Naive thymus-derived CD4-positive, alpha-beta T cell (primary cell): Measurements from ENCODE around the gene MORC4. TPM values are rescaled to one million over a fixed set of nuclear protein-coding genes. Genes with fewer than 3 reads are reported as not detected.

ENCODE experiments used
- ATAC-seq: fragments of 150-1000 bp; cut with Tn5 transposase; 2 replicates; pipeline ENCODE4 v1.10.0; 2021; ENCODE audit warnings: mild to moderate bottlenecking, moderate library complexity
- CTCF ChIA-PET: fragments of 350-600 bp; sonication (Branson Sonifier 250); formaldehyde crosslinking; loops from one replicate; lab custom pipeline; 2021; ENCODE audit warnings: antibody characterized with exemption; lab: Charles Lee
- POLR2A ChIA-PET: fragments of 350-600 bp; sonication (Branson Sonifier 250); formaldehyde crosslinking; loops from one replicate; lab custom pipeline; 2021; ENCODE audit warnings: antibody characterized with exemption, inconsistent platforms; lab: Charles Lee
- DNase-seq, 9 donors: peaks; one replicate each; pipeline versions ENCODE4 v3.0.0 to v3.0.0-alpha.2; 2020 to 2022; ENCODE audit warnings: mixed read lengths in 1 of 9
- H3K27ac ChIP-seq: one replicate; pipeline ENCODE4 v1.7.0; 2013; ENCODE audit warnings: mild to moderate bottlenecking, low read depth, low read length, moderate library complexity
- H3K27me3 ChIP-seq, 2 donors: one replicate each; pipeline ENCODE4 v1.7.0; 2013; ENCODE audit warnings: low read length in 2 of 2, mild to moderate bottlenecking in 2 of 2, moderate library complexity in 2 of 2; ENCODE audit not compliant: control insufficient read depth in 2 of 2, insufficient read depth in 2 of 2
- H3K36me3 ChIP-seq, 3 experiments: 1 replicate in 2 of 3; 2 replicates in 1 of 3; pipeline ENCODE4 v1.7.0; 2013; ENCODE audit warnings: low read length in 3 of 3, mild to moderate bottlenecking in 3 of 3, moderate library complexity in 1 of 3; ENCODE audit not compliant: insufficient read depth in 3 of 3, control insufficient read depth in 2 of 3
- H3K4me1 ChIP-seq, 2 donors: one replicate each; pipeline ENCODE4 v1.7.0; 2013; ENCODE audit warnings: low read length in 2 of 2, mild to moderate bottlenecking in 2 of 2, moderate library complexity in 1 of 2; ENCODE audit not compliant: control insufficient read depth in 2 of 2, insufficient read depth in 2 of 2
- H3K4me3 ChIP-seq: 2 replicates; pipeline ENCODE4 v1.7.0; 2013; ENCODE audit warnings: mild to moderate bottlenecking, low read length
- H3K9me3 ChIP-seq, 3 experiments: 1 replicate in 2 of 3; 2 replicates in 1 of 3; pipeline ENCODE4 v1.7.0; 2013; ENCODE audit warnings: low read length in 3 of 3; ENCODE audit not compliant: control insufficient read depth in 2 of 3
- H3K27ac Mint-ChIP-seq, 9 donors: one replicate each; pipeline ENCODE4 v1.8.0; 2020 to 2022; ENCODE audit warnings: mixed read lengths in 9 of 9, mild to moderate bottlenecking in 8 of 9, moderate library complexity in 5 of 9, inconsistent platforms in 2 of 9
- H3K27me3 Mint-ChIP-seq, 5 donors: one replicate each; pipeline ENCODE4 v1.8.0; 2021 to 2022; ENCODE audit warnings: mixed read lengths in 5 of 5, mild to moderate bottlenecking in 1 of 5
- H3K36me3 Mint-ChIP-seq, 5 donors: one replicate each; pipeline ENCODE4 v1.8.0; 2020 to 2022; ENCODE audit warnings: mixed read lengths in 5 of 5, mild to moderate bottlenecking in 3 of 5, inconsistent platforms in 1 of 5
- H3K4me1 Mint-ChIP-seq, 7 donors: one replicate each; pipeline ENCODE4 v1.8.0; 2020 to 2022; ENCODE audit warnings: mixed read lengths in 7 of 7, mild to moderate bottlenecking in 3 of 7, inconsistent platforms in 1 of 7
- H3K4me3 Mint-ChIP-seq, 10 donors: one replicate each; pipeline ENCODE4 v1.8.0; 2020 to 2022; ENCODE audit warnings: mild to moderate bottlenecking in 10 of 10, mixed read lengths in 10 of 10, moderate library complexity in 6 of 10, inconsistent platforms in 2 of 10
- H3K9me3 Mint-ChIP-seq, 11 donors: one replicate each; pipeline ENCODE4 v1.8.0; 2020 to 2022; ENCODE audit warnings: mixed read lengths in 11 of 11, mild to moderate bottlenecking in 4 of 11, inconsistent platforms in 1 of 11, moderate library complexity in 1 of 11
- intact Hi-C, 2 donors: fragments of 100-400 bp; cut with micrococcal nuclease; formaldehyde crosslinking; loops; one replicate each; pipeline ENCODE4 v1.15.1; 2023
- polyA plus RNA-seq, 2 donors: library from polyadenylated mRNA; unstranded; fragments of 300-500 nt; fragmentation: Illumina TruSeq; gene quantifications; one replicate each; pipeline ENCODE4 v1.2.3, GENCODE V29; 2021
- total RNA-seq, 6 experiments: library from RNA in 5 of 6; stranded (reverse) in 5 of 6; gene quantifications; 1 replicate in 5 of 6; 2 replicates in 1 of 6; pipeline ENCODE4 v1.2.3 and lab custom pipeline; 2021 to 2026

MORC4 gene
- total and polyA plus RNA-seq, 7 experiments from 2014 or later: 5.9 to 12.7 (median 8.3) TPM

DNA sequence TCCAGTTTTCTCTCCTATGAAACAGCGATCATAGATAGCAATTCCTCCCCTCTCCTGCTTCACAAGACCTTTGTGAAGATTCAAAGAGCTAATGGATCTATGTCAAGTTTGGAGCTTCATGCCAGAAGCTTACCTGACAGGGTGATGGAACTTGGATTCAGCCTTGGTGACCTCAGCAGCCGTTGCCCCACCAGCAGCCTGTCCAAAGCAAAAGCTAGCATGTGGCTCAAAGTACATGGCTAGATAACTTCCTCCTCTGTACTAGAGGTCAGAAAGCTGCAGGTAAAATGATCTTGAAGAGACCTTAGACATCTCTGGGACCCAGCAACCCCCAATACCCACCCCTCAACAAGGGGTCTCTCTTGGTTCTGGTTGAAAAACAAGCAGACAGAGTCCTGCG, 98.7 kb downstream of the MORC4 start:
- H3K27me3 Mint-ChIP-seq: no peaks in the 10 kb centered on the region
- H3K4me1 Mint-ChIP-seq: no peaks in the 10 kb centered on the region
- CTCF ChIA-PET: no interaction called here
- Histone ChIP-seq H3K9me3 (no peaks in the 10 kb centered on the region), H3K4me1 (no peaks in the 10 kb centered on the region), H3K27ac (no peak overlapping the region), H3K27me3 (no peaks in the 10 kb centered on the region), H3K4me3 (no peak overlapping the region), H3K36me3 (no peaks in the 10 kb centered on the region)
- ATAC-seq (no peak), DNase-seq (no peak)
- no peak overlapping the region for H3K4me3 Mint-ChIP-seq
- H3K36me3 Mint-ChIP-seq: no peaks in the 10 kb centered on the region
- intact Hi-C loops: no loop called here
- H3K27ac Mint-ChIP-seq: no peak overlapping the region
- H3K9me3 Mint-ChIP-seq: no peaks in the 10 kb centered on the region
- POLR2A ChIA-PET: interaction anchor here (0.6 kb wide), 1 partner anchor 389 kb away, joined by 3 read pairs; no protein-coding TSS in a partner anchor

DNA sequence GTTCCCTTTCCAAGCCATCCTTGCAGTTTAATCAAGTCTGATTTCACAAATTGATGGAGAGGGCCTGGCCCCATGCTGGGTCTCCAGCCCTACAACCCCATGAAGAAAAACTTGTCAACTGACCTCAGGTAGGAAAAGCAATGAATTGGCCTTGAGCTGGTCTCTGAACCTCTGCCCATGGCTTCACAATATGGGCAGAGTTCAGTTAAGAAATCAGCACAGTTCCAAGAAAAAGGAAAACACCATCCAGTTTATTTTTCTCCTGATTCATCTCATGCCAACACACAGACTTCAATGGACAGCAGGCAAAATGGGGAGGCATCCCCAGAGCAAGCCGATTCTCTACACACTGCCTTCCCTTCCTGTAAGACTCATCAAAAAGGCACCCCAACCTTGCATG, 100.2 kb downstream of the MORC4 start:
- H3K27me3 Mint-ChIP-seq: no peaks in the 10 kb centered on the region
- H3K27ac Mint-ChIP-seq: peak overlapping the region in 1 of 9 donors; percentile 22
- DNase-seq (no peak), ATAC-seq (no peak)
- POLR2A ChIA-PET: no interaction called here
- H3K36me3 Mint-ChIP-seq: no peaks in the 10 kb centered on the region
- no peak overlapping the region for H3K4me3 Mint-ChIP-seq
- Histone ChIP-seq H3K4me1 (no peaks in the 10 kb centered on the region), H3K9me3 (no peaks in the 10 kb centered on the region), H3K27ac (no peak overlapping the region), H3K27me3 (no peaks in the 10 kb centered on the region), H3K4me3 (no peak overlapping the region), H3K36me3 (no peaks in the 10 kb centered on the region)
- CTCF ChIA-PET: interaction anchor here (0.7 kb wide), 1 partner anchor 12 kb away, joined by 4 read pairs; no protein-coding TSS in a partner anchor
- no peaks in the 10 kb centered on the region for H3K4me1 Mint-ChIP-seq
- no peaks in the 10 kb centered on the region for H3K9me3 Mint-ChIP-seq
- intact Hi-C loops: loop anchor here (2.0 to 10.0 kb wide), 5 partner anchors 53 to 1172 kb away; no protein-coding TSS in a partner anchor

DNA sequence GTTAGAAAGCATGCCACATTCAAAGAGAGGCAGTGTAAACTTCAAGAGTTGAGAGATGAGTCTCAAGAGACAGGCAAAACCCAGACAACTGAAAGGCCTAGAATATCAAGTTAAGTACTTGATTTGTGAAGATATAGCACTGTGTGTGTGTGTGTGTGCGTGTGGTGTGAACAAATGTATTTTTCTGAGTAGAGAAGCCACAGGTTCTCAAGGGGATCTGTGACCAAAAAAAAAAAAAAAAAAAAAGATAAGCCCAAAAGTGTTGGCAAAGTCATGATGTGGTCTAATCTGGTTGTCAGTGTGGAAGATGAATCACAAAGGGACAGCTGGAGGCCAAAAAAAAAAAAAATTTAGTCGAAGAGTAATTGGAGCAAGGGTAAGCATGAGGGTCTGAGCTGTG, 100.7 kb downstream of the MORC4 start:
- Histone ChIP-seq H3K27ac (no peak overlapping the region), H3K9me3 (no peaks in the 10 kb centered on the region), H3K4me1 (no peaks in the 10 kb centered on the region), H3K36me3 (no peaks in the 10 kb centered on the region), H3K27me3 (no peaks in the 10 kb centered on the region), H3K4me3 (no peak overlapping the region)
- no peaks in the 10 kb centered on the region for H3K9me3 Mint-ChIP-seq
- no peaks in the 10 kb centered on the region for H3K36me3 Mint-ChIP-seq
- CTCF ChIA-PET: interaction anchor here (0.7 to 1.3 kb wide), 4 partner anchors 7 to 61 kb away, joined by 3 to 5 read pairs (median 4); no protein-coding TSS in a partner anchor
- intact Hi-C loops: loop anchor here (2.0 to 10.0 kb wide), 5 partner anchors 54 to 1173 kb away; no protein-coding TSS in a partner anchor
- POLR2A ChIA-PET: no interaction called here
- DNase-seq (no peak), ATAC-seq (no peak)
- H3K27me3 Mint-ChIP-seq: no peaks in the 10 kb centered on the region
- H3K4me3 Mint-ChIP-seq: no peak overlapping the region
- H3K27ac Mint-ChIP-seq: peak overlapping the region in 1 of 9 donors; percentile 27
- no peaks in the 10 kb centered on the region for H3K4me1 Mint-ChIP-seq

DNA sequence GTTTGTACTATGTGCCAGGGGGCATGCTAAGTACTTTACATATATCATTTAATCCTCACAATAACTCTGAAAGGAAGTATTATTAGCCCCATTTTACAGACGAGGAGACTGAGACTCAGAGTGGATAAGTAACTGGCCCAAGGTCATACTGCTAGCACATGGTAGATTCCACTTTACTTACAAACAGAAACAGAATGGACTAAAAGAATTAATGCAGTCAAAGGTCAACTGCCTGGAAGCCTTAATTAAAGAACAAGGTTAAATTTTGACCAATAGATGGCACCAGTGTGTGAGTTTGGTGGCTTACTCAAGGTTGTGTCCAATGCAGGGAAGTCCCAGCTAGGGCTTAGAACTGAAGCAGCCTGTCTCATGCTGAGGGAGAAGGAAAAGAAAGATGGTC, 101.5 kb downstream of the MORC4 start:
- H3K36me3 Mint-ChIP-seq: no peaks in the 10 kb centered on the region
- H3K4me3 Mint-ChIP-seq: no peak overlapping the region
- ATAC-seq (peak; percentile 71), DNase-seq (peak in 7 of 9 donors; percentile 5 to 42 (median 36))
- Histone ChIP-seq H3K27me3 (no peaks in the 10 kb centered on the region), H3K36me3 (no peaks in the 10 kb centered on the region), H3K4me3 (no peak overlapping the region), H3K27ac (no peak overlapping the region), H3K9me3 (no peaks in the 10 kb centered on the region), H3K4me1 (no peaks in the 10 kb centered on the region)
- H3K9me3 Mint-ChIP-seq: no peaks in the 10 kb centered on the region
- no peaks in the 10 kb centered on the region for H3K27me3 Mint-ChIP-seq
- H3K4me1 Mint-ChIP-seq: no peaks in the 10 kb centered on the region
- intact Hi-C loops: loop anchor here (1.0 to 10.0 kb wide), 8 partner anchors 54 to 1174 kb away; partner anchors contain the start of gene NCBP2L (in 2 of the 2)
- H3K27ac Mint-ChIP-seq: no peak overlapping the region
- ChIA-PET POLR2A (no interaction called here), CTCF (interaction anchor here (0.8 to 1.7 kb wide), 8 partner anchors 8 to 879 kb away, joined by 3 to 5 read pairs (median 4); no protein-coding TSS in a partner anchor)

DNA sequence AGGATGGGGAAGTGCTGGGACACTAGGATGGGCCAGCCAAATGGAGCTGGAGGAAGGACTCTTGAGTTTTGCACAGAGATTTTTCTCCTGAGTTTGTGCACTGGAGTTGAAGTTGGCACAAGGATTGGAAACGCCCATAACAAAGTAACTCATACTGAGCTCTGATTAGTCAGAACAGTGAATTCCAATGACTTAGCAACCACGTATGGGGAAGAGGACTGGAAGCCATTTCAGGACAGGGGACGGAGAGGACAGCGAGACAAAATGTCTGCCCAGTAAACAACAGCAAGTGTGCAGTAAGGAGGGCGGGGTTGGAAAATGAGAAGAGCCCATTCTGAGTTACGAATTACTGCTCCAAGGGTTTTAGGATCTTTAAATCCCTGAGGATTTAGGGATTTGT, 102.8 kb downstream of the MORC4 start:
- H3K4me1 Mint-ChIP-seq: no peaks in the 10 kb centered on the region
- no peak overlapping the region for H3K27ac ChIP-seq
- H3K27me3 ChIP-seq: no peaks in the 10 kb centered on the region
- no peaks in the 10 kb centered on the region for H3K4me1 ChIP-seq
- no peak overlapping the region for H3K4me3 ChIP-seq
- H3K9me3 Mint-ChIP-seq: no peaks in the 10 kb centered on the region
- no peaks in the 10 kb centered on the region for H3K9me3 ChIP-seq
- H3K4me3 Mint-ChIP-seq: no peak overlapping the region
- H3K36me3 ChIP-seq: no peaks in the 10 kb centered on the region
- CTCF ChIA-PET: interaction anchor here (0.6 to 1.7 kb wide), 5 partner anchors 23 to 880 kb away, joined by 3 to 6 read pairs (median 4); no protein-coding TSS in a partner anchor
- intact Hi-C loops: loop anchor here in 1 of 2 donors (5.0 to 10.0 kb wide), 4 partner anchors 128 to 1175 kb away; no protein-coding TSS in a partner anchor
- H3K27ac Mint-ChIP-seq: no peak overlapping the region
- no peaks in the 10 kb centered on the region for H3K36me3 Mint-ChIP-seq
- no peak for ATAC-seq
- POLR2A ChIA-PET: no interaction called here
- peaks cover 0 to 3% (median 0%) of the 10 kb centered on the region in 5 donors for H3K27me3 Mint-ChIP-seq
- DNase-seq: no peak

DNA sequence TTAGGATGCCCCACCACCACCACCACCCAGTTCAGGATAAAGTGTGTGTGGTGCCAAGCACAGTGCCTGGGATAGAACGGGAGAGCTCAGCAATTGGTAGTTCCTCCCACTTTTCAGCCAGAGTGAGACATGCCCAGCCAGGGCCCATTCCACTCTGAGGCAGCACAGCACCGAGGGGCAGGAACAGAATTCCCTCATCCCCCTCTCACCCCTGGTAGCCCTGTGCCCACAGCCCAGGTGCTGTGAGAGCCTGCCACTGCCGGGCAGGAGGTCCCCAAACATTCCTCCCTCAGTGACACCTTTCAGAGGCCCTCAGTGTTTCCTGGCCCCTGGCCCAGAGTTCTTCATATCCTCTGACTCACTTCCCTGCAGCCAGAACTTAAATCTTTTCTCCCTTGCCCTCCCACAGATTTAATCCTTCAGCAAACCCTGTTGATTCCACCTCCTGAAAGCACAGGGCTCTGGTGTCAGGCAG, 105.0 kb downstream of the MORC4 start:
- Mint-ChIP-seq H3K9me3 (no peaks in the 10 kb centered on the region), H3K4me1 (no peaks in the 10 kb centered on the region), H3K4me3 (no peak overlapping the region), H3K27ac (no peak overlapping the region), H3K36me3 (no peaks in the 10 kb centered on the region), H3K27me3 (peaks cover 0 to 3% (median 0%) of the 10 kb centered on the region in 5 donors)
- Histone ChIP-seq H3K27me3 (no peaks in the 10 kb centered on the region), H3K4me1 (no peaks in the 10 kb centered on the region), H3K36me3 (no peaks in the 10 kb centered on the region), H3K27ac (no peak overlapping the region), H3K9me3 (no peaks in the 10 kb centered on the region), H3K4me3 (no peak overlapping the region)
- DNase-seq: no peak
- no peak for ATAC-seq
- ChIA-PET POLR2A (no interaction called here), CTCF (interaction anchor here (1.0 kb wide), 2 partner anchors 62 to 999 kb away, joined by 3 to 5 read pairs; no protein-coding TSS in a partner anchor)
- intact Hi-C loops: loop anchor here (1.0 to 10.0 kb wide), 8 partner anchors 58 to 1177 kb away; partner anchors contain the start of gene NCBP2L (in 1 of the 2)
